Natural killer cell (primary cell): ENCODE data around the gene SYNJ2. TPM values are rescaled to one million over a fixed set of nuclear protein-coding genes. Genes with fewer than 3 reads are reported as not detected.

Experiments used
- total RNA-seq, 4 donors: library from RNA; stranded (reverse); fragments of 120-200 nt in 1 of 4; gene quantifications; one replicate each; pipeline versions ENCODE4 v1.2.3 to v1.2.4, GENCODE V29; 2013 to 2022

Gene SYNJ2
- total RNA-seq, 3 donors from 2014 or later (not counting 1 experiment from before 2014, with no cell fraction given), result 24.4 to 47.0 (median 28.0) TPM

Other genes starting within 250 kb of the SYNJ2 start
- gene SNX9, start 158.6 kb upstream of the SYNJ2 start, total RNA-seq, result 1 to 10 TPM; 6.0 to 9.7 (median 7.3) TPM
- gene SERAC1, start 186.4 kb downstream of the SYNJ2 start, total RNA-seq, result 1 to 10 TPM; 2.1 to 3.0 (median 2.3) TPM
- 1 to 10 TPM; 5.6 to 9.2 (median 8.1) TPM for gene GTF2H5, start 186.5 kb downstream of the SYNJ2 start, total RNA-seq